ENCODE measurements around the gene LYRM4. TPM values are rescaled to one million over a fixed set of nuclear protein-coding genes. Genes with fewer than 3 reads are reported as not detected.

The LYRM4 gene
- total RNA-seq, 1 donor from 2014 or later, result 39.0 TPM

DNA sequence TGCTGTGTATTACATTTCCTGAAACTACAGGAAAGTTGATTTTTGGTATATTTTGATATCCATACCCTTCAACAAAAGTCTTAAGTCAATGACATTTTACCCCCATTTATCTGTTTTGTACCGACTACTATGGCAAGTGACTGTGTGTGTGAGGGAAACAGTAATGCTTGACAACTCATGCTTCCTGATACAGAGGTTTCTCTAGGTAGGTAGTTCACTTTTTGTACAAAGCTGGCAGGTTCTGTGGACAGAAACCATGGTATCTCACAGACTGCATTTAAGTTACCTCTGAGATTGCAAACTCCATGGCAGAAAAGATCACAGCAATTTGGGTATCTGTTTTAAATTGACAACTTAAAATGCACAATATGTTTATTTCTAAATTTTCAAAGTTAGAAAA, 29.3 kb upstream of the LYRM4 start:
- TF ChIP-seq CTCF (IDR thresholded peaks at IDR 0.05; ENCODE audit: unreplicated experiment), result no peak
- Mint-ChIP-seq H3K27me3 (ENCODE audit: unreplicated experiment) (peaks cover 2% of the 10 kb centered on the region), H3K36me3 (ENCODE audit: low read depth, unreplicated experiment) (no peaks in the 10 kb centered on the region), H3K4me3 (ENCODE audit: unreplicated experiment) (no peak overlapping the region), H3K9me3 (ENCODE audit: unreplicated experiment) (no peaks in the 10 kb centered on the region), H3K4me1 (ENCODE audit: unreplicated experiment) (peaks cover 24% of the 10 kb centered on the region), H3K27ac (ENCODE audit: unreplicated experiment) (no peak overlapping the region)
- DNase-seq (ENCODE audit: low spot score), result no peak

DNA sequence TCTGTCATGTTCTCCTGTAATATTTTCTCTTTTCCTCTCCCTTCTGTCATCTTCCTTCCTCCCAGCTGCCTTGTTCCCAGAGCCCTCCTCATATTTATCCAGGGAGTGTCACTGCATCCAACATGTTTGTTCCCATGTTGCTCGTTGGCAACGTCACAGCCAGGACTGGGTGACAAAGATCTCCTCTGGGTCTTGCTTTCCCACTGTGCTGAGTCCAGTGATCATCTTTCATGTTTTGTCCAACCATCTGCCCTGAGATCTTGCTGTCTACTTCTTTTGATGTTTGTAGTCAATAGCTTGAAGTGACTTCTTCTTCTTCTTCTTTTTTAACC, 27.2 kb upstream of the LYRM4 start:
- no peak overlapping the region for H3K27ac Mint-ChIP-seq (ENCODE audit: unreplicated experiment)
- no peak for DNase-seq (ENCODE audit: low spot score)
- H3K4me3 Mint-ChIP-seq (ENCODE audit: unreplicated experiment), result no peak overlapping the region
- H3K36me3 Mint-ChIP-seq (ENCODE audit: low read depth, unreplicated experiment), result no peaks in the 10 kb centered on the region
- no peak for TF ChIP-seq CTCF (IDR thresholded peaks at IDR 0.05; ENCODE audit: unreplicated experiment)
- peaks cover 3% of the 10 kb centered on the region for H3K27me3 Mint-ChIP-seq (ENCODE audit: unreplicated experiment)
- peaks cover 9% of the 10 kb centered on the region for H3K4me1 Mint-ChIP-seq (ENCODE audit: unreplicated experiment)
- H3K9me3 Mint-ChIP-seq (ENCODE audit: unreplicated experiment), result no peaks in the 10 kb centered on the region

DNA sequence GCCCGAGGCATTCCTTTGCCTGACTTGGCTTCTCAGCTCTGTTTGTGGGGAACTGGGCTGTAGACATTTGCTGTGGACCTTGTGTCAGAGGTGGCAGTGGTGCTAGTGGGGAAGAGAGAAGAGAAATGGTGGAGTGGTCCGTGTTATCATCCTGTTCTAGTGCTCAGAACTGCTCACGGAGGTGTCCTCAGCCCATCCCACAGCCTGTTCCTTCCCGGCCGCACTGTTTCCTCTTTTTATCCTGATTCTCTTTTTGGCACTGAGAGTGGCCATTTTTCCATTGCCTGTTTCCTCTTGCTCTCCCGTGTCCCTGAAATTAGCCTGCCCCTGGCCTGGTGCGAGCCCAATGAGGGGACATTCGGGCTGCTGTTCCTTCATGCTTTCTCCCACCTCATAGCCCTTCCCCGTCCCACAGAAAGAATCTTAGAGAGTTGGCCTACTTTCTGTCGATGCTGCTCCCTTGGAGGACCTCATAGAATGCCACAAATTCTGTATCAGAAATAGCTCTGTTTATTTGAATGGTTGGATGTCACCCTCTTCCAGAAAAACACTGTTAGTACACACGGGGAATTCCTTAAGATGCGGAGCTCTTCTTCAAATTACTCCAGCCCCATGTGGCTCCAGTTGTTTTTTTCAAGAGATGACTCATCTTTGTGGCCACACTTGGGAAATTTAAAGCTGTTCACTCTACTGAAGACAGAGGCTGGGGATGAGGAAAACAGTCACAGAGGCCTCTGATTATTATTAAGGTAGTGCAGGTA, 26.6 kb upstream of the LYRM4 start:
- H3K27ac Mint-ChIP-seq (ENCODE audit: unreplicated experiment), result peak overlapping the region; percentile 57

GRCh38 chr6:5286780-5287179, 26.0 kb upstream of the LYRM4 start:
- no peaks in the 10 kb centered on the region for H3K36me3 Mint-ChIP-seq (ENCODE audit: low read depth, unreplicated experiment)
- TF ChIP-seq CTCF (IDR thresholded peaks at IDR 0.05; ENCODE audit: unreplicated experiment), result no peak
- H3K27ac Mint-ChIP-seq (ENCODE audit: unreplicated experiment), result peak overlapping the region; percentile 57
- no peak for DNase-seq (ENCODE audit: low spot score)
- H3K4me1 Mint-ChIP-seq (ENCODE audit: unreplicated experiment), result peaks cover 8% of the 10 kb centered on the region
- no peak overlapping the region for H3K4me3 Mint-ChIP-seq (ENCODE audit: unreplicated experiment)
- no peaks in the 10 kb centered on the region for H3K9me3 Mint-ChIP-seq (ENCODE audit: unreplicated experiment)
- H3K27me3 Mint-ChIP-seq (ENCODE audit: unreplicated experiment), result peaks cover 3% of the 10 kb centered on the region

More for the DNA sequence above, 26.6 kb upstream of the LYRM4 start:
- peaks cover 3% of the 10 kb centered on the region for H3K27me3 Mint-ChIP-seq (ENCODE audit: unreplicated experiment)
- peaks cover 8% of the 10 kb centered on the region for H3K4me1 Mint-ChIP-seq (ENCODE audit: unreplicated experiment)
- H3K4me3 Mint-ChIP-seq (ENCODE audit: unreplicated experiment), result no peak overlapping the region
- TF ChIP-seq CTCF (IDR thresholded peaks at IDR 0.05; ENCODE audit: unreplicated experiment), result no peak
- no peak for DNase-seq (ENCODE audit: low spot score)
- no peaks in the 10 kb centered on the region for H3K36me3 Mint-ChIP-seq (ENCODE audit: low read depth, unreplicated experiment)
- no peaks in the 10 kb centered on the region for H3K9me3 Mint-ChIP-seq (ENCODE audit: unreplicated experiment)

DNA sequence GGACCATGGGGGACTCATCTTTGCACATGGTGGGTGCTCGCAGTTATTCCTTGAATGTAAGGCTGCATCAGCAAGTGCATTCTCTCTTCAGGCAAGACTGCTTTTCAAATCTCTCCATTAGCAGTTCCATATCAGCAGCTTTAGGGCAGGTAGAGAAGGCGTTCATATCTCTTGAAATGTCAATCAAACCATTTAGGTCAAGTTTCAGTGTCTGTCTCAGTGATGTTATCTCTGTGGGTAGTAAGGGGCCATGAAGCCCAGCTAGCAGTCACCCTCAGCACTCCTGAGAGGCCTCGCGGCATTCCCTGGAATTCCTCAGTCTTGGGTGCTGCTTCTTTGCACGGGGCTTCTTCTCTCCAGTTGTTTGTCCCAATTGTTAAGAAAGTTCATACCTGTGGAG, 24.8 kb upstream of the LYRM4 start:
- Mint-ChIP-seq H3K27me3 (ENCODE audit: unreplicated experiment) (peaks cover 3% of the 10 kb centered on the region), H3K4me1 (ENCODE audit: unreplicated experiment) (peaks cover 8% of the 10 kb centered on the region), H3K27ac (ENCODE audit: unreplicated experiment) (no peak overlapping the region), H3K4me3 (ENCODE audit: unreplicated experiment) (no peak overlapping the region), H3K36me3 (ENCODE audit: low read depth, unreplicated experiment) (no peaks in the 10 kb centered on the region), H3K9me3 (ENCODE audit: unreplicated experiment) (no peaks in the 10 kb centered on the region)
- no peak for TF ChIP-seq CTCF (IDR thresholded peaks at IDR 0.05; ENCODE audit: unreplicated experiment)
- no peak for DNase-seq (ENCODE audit: low spot score)
